OCI-LY3 (cell line): ENCODE data around the gene COQ8B.

Source experiments
- H2AFZ ChIP-seq: fragments of 200-600, 300-600 bp; shearing (Covaris generic); 2 replicates; pipeline ENCODE4 v1.6.0; 2014; ENCODE audit warnings: antibody characterized with exemption, low read depth, low read length
- H3K27ac ChIP-seq: fragments of 200-600, 300-600 bp; sonication (generic); 2 replicates; pipeline ENCODE4 v1.5.1; 2014; ENCODE audit warnings: mild to moderate bottlenecking, low read length, moderate library complexity, mixed read lengths
- H3K27me3 ChIP-seq: fragments of 200-600, 300-600 bp; sonication (generic); 2 replicates; pipeline ENCODE4 v1.6.1; 2014; ENCODE audit warnings: low read depth, low read length, mixed read lengths
- H3K36me3 ChIP-seq: fragments of 200-600, 300-600 bp; sonication (generic); replicated peaks from 2 replicates; pipeline ENCODE3; 2014; ENCODE audit warnings: low read depth, low read length, mixed read lengths
- H3K4me1 ChIP-seq: fragments of 300-600, 200-600 bp; sonication (generic); 2 replicates; pipeline ENCODE4 v1.6.1; 2014; ENCODE audit warnings: low read length, mixed read lengths
- H3K4me2 ChIP-seq: fragments of 200-600, 300-600 bp; sonication (generic); 2 replicates; pipeline ENCODE4 v1.6.1; 2014; ENCODE audit warnings: low read length, mixed read lengths
- H3K4me3 ChIP-seq: fragments of 300-600, 200-600 bp; sonication (generic); 2 replicates; pipeline ENCODE4 v1.5.1; 2014; ENCODE audit warnings: antibody characterized with exemption, mild to moderate bottlenecking, low read length, moderate library complexity
- H3K79me2 ChIP-seq: fragments of 300-600, 200-600 bp; shearing (Covaris generic); 2 replicates; pipeline ENCODE4 v1.6.1; 2014; ENCODE audit warnings: mild to moderate bottlenecking, low read length, mixed read lengths
- H3K9ac ChIP-seq: fragments of 300-600, 200-600 bp; shearing (Covaris generic); 2 replicates; pipeline ENCODE4 v1.6.0; 2014; ENCODE audit warnings: mild to moderate bottlenecking, low read length, moderate library complexity
- H3K9me3 ChIP-seq: fragments of 200-600, 300-600 bp; shearing (Covaris generic); 2 replicates; pipeline ENCODE4 v1.6.1; 2014; ENCODE audit warnings: low read length, mixed read lengths; ENCODE audit not compliant: insufficient read depth
- H4K20me1 ChIP-seq: fragments of 200-600, 300-600 bp; sonication (generic); 2 replicates; pipeline ENCODE4 v1.6.1; 2016; ENCODE audit warnings: low read length, mixed read lengths; ENCODE audit not compliant: insufficient read depth
- CTCF ChIP-seq: fragments of 200-600, 300-600 bp; sonication (generic); IDR thresholded peaks from 2 replicates; pipeline ENCODE4 v1.5.1; 2014; ENCODE audit warnings: antibody characterized with exemption, low read length, low read depth
- EZH2phosphoT487 ChIP-seq: fragments of 200-600 bp; shearing (Covaris generic); IDR thresholded peaks from 2 replicates; pipeline ENCODE4 v1.6.1; 2018; ENCODE audit warnings: antibody characterized with exemption, mixed run types, low read depth

Gene COQ8B

GRCh38 chr19:40677156-40677555 is 39.5 kb downstream of the COQ8B start:
- no peaks in the 10 kb centered on the region for H3K9me3 ChIP-seq
- H3K9ac ChIP-seq, result no peak overlapping the region
- no peaks in the 10 kb centered on the region for H3K79me2 ChIP-seq
- no peaks in the 10 kb centered on the region for H3K4me1 ChIP-seq
- no peak overlapping the region for H3K4me3 ChIP-seq
- H3K27ac ChIP-seq, result no peak overlapping the region
- no peak overlapping the region for H2AFZ ChIP-seq
- H3K27me3 ChIP-seq, result no peaks in the 10 kb centered on the region
- H4K20me1 ChIP-seq, result no peaks in the 10 kb centered on the region
- no peak overlapping the region for H3K4me2 ChIP-seq
- no peaks in the 10 kb centered on the region for H3K36me3 ChIP-seq
- no peak for TF ChIP-seq CTCF
- TF ChIP-seq EZH2phosphoT487, result no peak

- H3K79me2 ChIP-seq, result no peaks in the 10 kb centered on the region
- no peaks in the 10 kb centered on the region for H3K4me1 ChIP-seq
- H3K9ac ChIP-seq, result no peak overlapping the region
- H3K4me3 ChIP-seq, result no peak overlapping the region
- no peaks in the 10 kb centered on the region for H4K20me1 ChIP-seq
- peaks cover 4% of the 10 kb centered on the region for H3K36me3 ChIP-seq
- TF ChIP-seq EZH2phosphoT487, result no peak
- TF ChIP-seq CTCF, result no peak
- H3K27me3 ChIP-seq, result no peaks in the 10 kb centered on the region
- H3K9me3 ChIP-seq, result no peaks in the 10 kb centered on the region
- no peak overlapping the region for H3K27ac ChIP-seq
- H2AFZ ChIP-seq, result no peak overlapping the region
- no peak overlapping the region for H3K4me2 ChIP-seq
Observed at GRCh38 chr19:40674291-40674690, 42.4 kb downstream of the COQ8B start.

- Histone ChIP-seq H3K79me2 (no peaks in the 10 kb centered on the region), H3K4me1 (no peaks in the 10 kb centered on the region), H3K36me3 (peaks cover 11% of the 10 kb centered on the region), H4K20me1 (no peaks in the 10 kb centered on the region), H3K4me2 (no peak overlapping the region), H3K27ac (no peak overlapping the region), H3K9ac (no peak overlapping the region), H3K9me3 (no peaks in the 10 kb centered on the region), H3K4me3 (no peak overlapping the region), H3K27me3 (no peaks in the 10 kb centered on the region), H2AFZ (no peak overlapping the region)
- TF ChIP-seq EZH2phosphoT487, result no peak
- no peak for TF ChIP-seq CTCF
Observed at GRCh38 chr19:40673397-40673796, 43.3 kb downstream of the COQ8B start.

GRCh38 chr19:40672573-40673299 is 44.0 kb downstream of the COQ8B start:
- Histone ChIP-seq H3K27ac (no peak overlapping the region), H3K36me3 (peaks cover 11% of the 10 kb centered on the region)
- no peak for TF ChIP-seq CTCF
- TF ChIP-seq EZH2phosphoT487, result no peak

More at GRCh38 chr19:40672573-40673299, 44.0 kb downstream of the COQ8B start:
- Histone ChIP-seq H3K27me3 (no peaks in the 10 kb centered on the region), H3K9ac (no peak overlapping the region), H3K79me2 (no peaks in the 10 kb centered on the region), H4K20me1 (no peaks in the 10 kb centered on the region), H3K4me2 (no peak overlapping the region), H3K4me1 (no peaks in the 10 kb centered on the region), H3K4me3 (no peak overlapping the region), H2AFZ (no peak overlapping the region), H3K9me3 (no peaks in the 10 kb centered on the region)
